Suprapubic skin (tissue), 4 donors: ENCODE measurements around the gene SETDB2. TPM values are rescaled to one million over a fixed set of nuclear protein-coding genes. Genes with fewer than 3 reads are reported as not detected.

Experiments used
- DNase-seq, 2 donors: peaks; one replicate each; pipeline ENCODE4 v3.0.0-alpha.2; 2019; ENCODE audit warnings: low spot score in 2 of 2
- H3K27ac ChIP-seq: fragments of 200-600 bp; sonication (generic); one replicate; pipeline ENCODE4 v1.5.1; 2019
- H3K27me3 ChIP-seq: fragments of 200-600 bp; sonication (generic); one replicate; pipeline ENCODE4 v1.5.1; 2019
- H3K36me3 ChIP-seq: fragments of 200-600 bp; sonication (generic); one replicate; pipeline ENCODE4 v1.5.1; 2019
- H3K4me1 ChIP-seq: fragments of 200-600 bp; sonication (generic); one replicate; pipeline ENCODE4 v1.5.1; 2019
- H3K4me3 ChIP-seq: fragments of 200-600 bp; sonication (generic); one replicate; pipeline ENCODE4 v1.5.1; 2019; ENCODE audit warnings: mild to moderate bottlenecking
- H3K9me3 ChIP-seq: fragments of 200-600 bp; sonication (generic); one replicate; pipeline ENCODE4 v1.5.1; 2019
- CTCF ChIP-seq, 2 donors: fragments of 200-600 bp in 1 of 2; fragments of 450-650 bp in 1 of 2; sonication (generic) in 1 of 2; IDR thresholded peaks; one replicate each; pipeline ENCODE4 v1.5.1; 2016 to 2019; ENCODE audit warnings: antibody characterized with exemption in 2 of 2, mild to moderate bottlenecking in 1 of 2, moderate library complexity in 1 of 2
- EP300 ChIP-seq: sonication (generic); formaldehyde crosslinking; IDR thresholded peaks from one replicate; pipeline ENCODE4 v1.6.1; 2017; ENCODE audit warnings: antibody characterized with exemption
- POLR2A ChIP-seq, 2 donors: fragments of 450-650 bp; IDR thresholded peaks; one replicate each; pipeline ENCODE4 v1.6.1; 2017; ENCODE audit warnings: antibody characterized with exemption in 2 of 2, mild to moderate bottlenecking in 2 of 2, moderate library complexity in 2 of 2
- POLR2AphosphoS5 ChIP-seq, 3 donors: sonication (generic); formaldehyde crosslinking; IDR thresholded peaks; one replicate each; pipeline ENCODE4 v1.6.1; 2017; ENCODE audit warnings: antibody characterized with exemption in 3 of 3
- WGBS: methylation state at CpG from one replicate; pipeline ENCODE4 v1.1.5; 2018; 5-methylcytosine and 5-hydroxymethylcytosine counted together
- total RNA-seq, 4 donors: library from RNA; depleted of rRNA; stranded (reverse); fragments of >200 nt; gene quantifications; one replicate each; pipeline ENCODE4 v1.1.0, GENCODE V29; 2016

SETDB2 gene
- total RNA-seq, 4 donors from 2014 or later = 5.3 to 19.8 (median 11.0) TPM

- H3K4me3 ChIP-seq = no peak overlapping the region
- no peak for DNase-seq
- no peaks in the 10 kb centered on the region for H3K36me3 ChIP-seq
- H3K4me1 ChIP-seq = no peaks in the 10 kb centered on the region
- H3K9me3 ChIP-seq = no peaks in the 10 kb centered on the region
- no peak for TF ChIP-seq EP300
- TF ChIP-seq POLR2AphosphoS5 (IDR thresholded peaks at IDR 0.05) = no peak
- H3K27me3 ChIP-seq = no peaks in the 10 kb centered on the region
- WGBS = 88% methylated on average over 7 of the region's 7 CpGs
- H3K27ac ChIP-seq = no peak overlapping the region
These were observed 9.4 kb downstream of the SETDB2 start for GRCh38 chr13:49453465-49453864.

GRCh38 chr13:49454388-49455006 lies 10.4 kb downstream of the SETDB2 start:
- Histone ChIP-seq H3K36me3 (no peaks in the 10 kb centered on the region), H3K27ac (no peak overlapping the region), H3K4me3 (no peak overlapping the region), H3K27me3 (no peaks in the 10 kb centered on the region), H3K9me3 (no peaks in the 10 kb centered on the region), H3K4me1 (no peaks in the 10 kb centered on the region)
- TF ChIP-seq CTCF (IDR thresholded peaks at IDR 0.05) (no peak), EP300 (no peak), POLR2A (IDR thresholded peaks at IDR 0.05) (no peak), POLR2AphosphoS5 (IDR thresholded peaks at IDR 0.05) (no peak)
- no peak for DNase-seq
- 61% methylated on average over 4 of the region's 4 CpGs for WGBS

GRCh38 chr13:49455007-49455398 lies 10.9 kb downstream of the SETDB2 start:
- Histone ChIP-seq H3K4me3 (no peak overlapping the region), H3K9me3 (no peaks in the 10 kb centered on the region), H3K4me1 (no peaks in the 10 kb centered on the region), H3K36me3 (no peaks in the 10 kb centered on the region), H3K27ac (no peak overlapping the region), H3K27me3 (no peaks in the 10 kb centered on the region)
- DNase-seq = no peak
- no peak for TF ChIP-seq CTCF (IDR thresholded peaks at IDR 0.05)
- TF ChIP-seq EP300 = no peak
- no peak for TF ChIP-seq POLR2A (IDR thresholded peaks at IDR 0.05)
- no peak for TF ChIP-seq POLR2AphosphoS5 (IDR thresholded peaks at IDR 0.05)

- Histone ChIP-seq H3K27ac (no peak overlapping the region), H3K4me1 (no peaks in the 10 kb centered on the region)
- DNase-seq = no peak
These were observed 12.1 kb downstream of the SETDB2 start for GRCh38 chr13:49456156-49456555.

GRCh38 chr13:49457221-49457620 lies 13.1 kb downstream of the SETDB2 start:
- H3K9me3 ChIP-seq = no peaks in the 10 kb centered on the region
- 66% methylated on average over 7 of the region's 7 CpGs for WGBS

More at GRCh38 chr13:49456156-49456555, 12.1 kb downstream of the SETDB2 start:
- Histone ChIP-seq H3K36me3 (peaks cover 2% of the 10 kb centered on the region), H3K9me3 (no peaks in the 10 kb centered on the region), H3K4me3 (no peak overlapping the region), H3K27me3 (no peaks in the 10 kb centered on the region)
- WGBS = 96% methylated on average over 1 of the region's 1 CpG
- TF ChIP-seq CTCF (IDR thresholded peaks at IDR 0.05) = no peak
- no peak for TF ChIP-seq POLR2A (IDR thresholded peaks at IDR 0.05)
- no peak for TF ChIP-seq POLR2AphosphoS5 (IDR thresholded peaks at IDR 0.05)
- TF ChIP-seq EP300 = no peak

More at GRCh38 chr13:49457221-49457620, 13.1 kb downstream of the SETDB2 start:
- H3K27ac ChIP-seq = no peak overlapping the region
- H3K4me3 ChIP-seq = no peak overlapping the region
- H3K4me1 ChIP-seq = no peaks in the 10 kb centered on the region
- DNase-seq = no peak
- TF ChIP-seq CTCF (IDR thresholded peaks at IDR 0.05) = no peak
- TF ChIP-seq EP300 = no peak
- no peak for TF ChIP-seq POLR2A (IDR thresholded peaks at IDR 0.05)
- TF ChIP-seq POLR2AphosphoS5 (IDR thresholded peaks at IDR 0.05) = no peak
- H3K27me3 ChIP-seq = no peaks in the 10 kb centered on the region
- peaks cover 12% of the 10 kb centered on the region for H3K36me3 ChIP-seq
